NB4 (cell line): ENCODE results near the gene IGFBP2.
"Not testable (repeated sequence)": the region's sequence is repeated elsewhere in the genome, so short reads cannot be mapped to it uniquely, and the experiment has no call there.

Experiments
- DNase-seq: peaks from one replicate; pipeline ENCODE4 v3.0.0; 2010; ENCODE audit warnings: low read depth
- H3K4me3 ChIP-seq: one replicate; pipeline ENCODE4 v1.5.1; 2011; ENCODE audit warnings: mild to moderate bottlenecking, low read depth, low read length, moderate library complexity
- MYC ChIP-seq: IDR thresholded peaks from 2 replicates; pipeline ENCODE4 v1.6.1; 2011; ENCODE audit warnings: low read depth, low read length
- POLR2A ChIP-seq: IDR thresholded peaks from 2 replicates; pipeline ENCODE4 v1.6.1; 2011; ENCODE audit warnings: mild to moderate bottlenecking; ENCODE audit not compliant: insufficient read length; ENCODE audit errors: extremely low read depth
- TF ChIP-seq, protein P1 (sequence below): IDR thresholded peaks from 2 replicates; pipeline ENCODE4 v1.6.1; 2011; ENCODE audit warnings: low read depth, low read length
- TF ChIP-seq, protein P2 (sequence below): IDR thresholded peaks from one replicate; pipeline ENCODE4 v1.5.1; 2012; ENCODE audit warnings: low read depth, low read length

The IGFBP2 gene

DNA sequence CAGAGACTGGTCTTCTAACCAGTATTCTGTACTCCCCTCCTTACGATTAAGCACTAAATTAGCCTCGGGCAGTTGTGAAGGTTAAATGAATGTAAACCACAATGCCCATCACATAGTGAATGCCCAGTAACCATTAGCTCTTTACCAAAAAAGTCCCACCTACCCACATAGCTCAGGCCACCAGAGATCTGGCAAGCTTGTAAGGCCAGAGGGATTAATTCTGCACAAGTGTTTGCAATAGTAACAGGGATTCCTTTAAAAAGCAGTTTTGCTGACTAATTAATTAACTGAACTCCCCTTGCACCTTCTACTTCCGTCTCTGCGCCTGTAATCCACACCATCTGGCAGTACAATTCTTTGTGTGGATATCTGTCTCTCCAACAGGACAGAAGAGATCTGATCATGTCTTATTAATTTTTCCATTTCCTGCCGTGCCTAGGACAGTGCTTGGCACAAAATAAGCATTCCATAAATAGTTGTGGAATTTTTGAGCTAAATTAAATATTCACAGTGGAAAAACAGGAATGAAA is 36.2 kb upstream of the IGFBP2 start:
- TF ChIP-seq, protein P1, sequence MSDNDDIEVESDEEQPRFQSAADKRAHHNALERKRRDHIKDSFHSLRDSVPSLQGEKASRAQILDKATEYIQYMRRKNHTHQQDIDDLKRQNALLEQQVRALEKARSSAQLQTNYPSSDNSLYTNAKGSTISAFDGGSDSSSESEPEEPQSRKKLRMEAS, result no peak
- TF ChIP-seq, protein P2, sequence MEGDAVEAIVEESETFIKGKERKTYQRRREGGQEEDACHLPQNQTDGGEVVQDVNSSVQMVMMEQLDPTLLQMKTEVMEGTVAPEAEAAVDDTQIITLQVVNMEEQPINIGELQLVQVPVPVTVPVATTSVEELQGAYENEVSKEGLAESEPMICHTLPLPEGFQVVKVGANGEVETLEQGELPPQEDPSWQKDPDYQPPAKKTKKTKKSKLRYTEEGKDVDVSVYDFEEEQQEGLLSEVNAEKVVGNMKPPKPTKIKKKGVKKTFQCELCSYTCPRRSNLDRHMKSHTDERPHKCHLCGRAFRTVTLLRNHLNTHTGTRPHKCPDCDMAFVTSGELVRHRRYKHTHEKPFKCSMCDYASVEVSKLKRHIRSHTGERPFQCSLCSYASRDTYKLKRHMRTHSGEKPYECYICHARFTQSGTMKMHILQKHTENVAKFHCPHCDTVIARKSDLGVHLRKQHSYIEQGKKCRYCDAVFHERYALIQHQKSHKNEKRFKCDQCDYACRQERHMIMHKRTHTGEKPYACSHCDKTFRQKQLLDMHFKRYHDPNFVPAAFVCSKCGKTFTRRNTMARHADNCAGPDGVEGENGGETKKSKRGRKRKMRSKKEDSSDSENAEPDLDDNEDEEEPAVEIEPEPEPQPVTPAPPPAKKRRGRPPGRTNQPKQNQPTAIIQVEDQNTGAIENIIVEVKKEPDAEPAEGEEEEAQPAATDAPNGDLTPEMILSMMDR, result no peak
- TF ChIP-seq MYC (no peak; the same call in 1 of the 2 replicates), POLR2A (no peak)
- peak; percentile 84 for DNase-seq
- no peak overlapping the region for H3K4me3 ChIP-seq

DNA sequence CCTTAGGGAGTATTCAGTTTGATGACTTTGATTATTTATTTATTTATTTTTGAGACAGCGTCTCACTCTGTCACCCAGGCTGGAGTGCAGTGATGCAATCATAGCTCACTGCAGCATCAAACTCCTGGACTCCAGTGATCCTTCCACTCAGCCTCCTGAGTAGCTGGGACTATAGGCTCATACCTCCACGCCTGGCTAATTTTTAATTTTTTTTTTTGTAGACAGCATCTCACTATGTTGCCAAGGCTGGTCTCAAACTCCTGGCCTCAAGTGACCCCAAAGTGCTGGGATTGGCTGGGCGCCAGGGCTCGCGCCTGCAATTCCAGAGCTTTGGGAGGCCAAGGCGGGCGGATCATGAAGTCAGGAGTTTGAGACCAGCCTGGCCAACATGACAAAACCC is 35.4 kb upstream of the IGFBP2 start:
- DNase-seq, H3K4me3 ChIP-seq: not testable (repeated sequence)

DNA sequence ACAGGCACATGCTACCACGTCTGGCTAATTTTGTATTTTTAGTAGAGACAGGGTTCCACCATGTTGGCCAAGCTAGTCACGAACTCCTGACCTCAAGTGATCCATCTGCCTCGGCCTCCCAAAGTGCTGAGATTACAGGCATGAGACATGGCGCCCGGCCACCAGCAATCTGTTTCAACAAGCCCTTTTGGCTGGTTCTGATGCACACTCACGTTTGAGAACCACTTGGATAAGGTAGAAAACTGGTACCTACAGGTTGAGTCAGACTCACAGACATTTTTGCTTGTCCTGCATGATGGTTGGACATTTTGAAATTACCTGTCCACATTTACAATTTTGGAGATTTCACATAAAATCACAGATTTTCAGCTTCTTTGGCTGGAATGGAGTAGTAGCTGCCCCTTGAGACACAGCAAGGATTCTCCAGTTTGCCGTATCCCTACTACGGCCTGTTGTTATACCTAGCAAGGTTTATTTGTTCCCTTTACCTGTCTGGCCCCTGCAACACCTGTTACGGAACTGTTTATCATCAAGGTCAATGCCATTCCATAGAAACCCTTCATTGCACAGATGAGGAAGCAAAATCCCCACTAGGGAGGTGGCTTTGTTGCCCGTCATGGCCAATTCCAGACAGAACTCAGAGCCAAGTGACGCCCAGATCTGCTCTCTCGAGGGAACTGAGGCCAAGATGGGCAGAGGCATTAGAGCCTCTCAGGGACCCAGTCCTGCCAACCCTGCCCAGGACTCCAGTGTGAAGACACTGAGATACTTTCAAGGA is 31.4 kb upstream of the IGFBP2 start:
- no peak for DNase-seq
- TF ChIP-seq POLR2A (no peak), MYC (no peak)
- TF ChIP-seq, protein P2, result no peak
- TF ChIP-seq, protein P1, result no peak
- H3K4me3 ChIP-seq, result no peak overlapping the region

DNA sequence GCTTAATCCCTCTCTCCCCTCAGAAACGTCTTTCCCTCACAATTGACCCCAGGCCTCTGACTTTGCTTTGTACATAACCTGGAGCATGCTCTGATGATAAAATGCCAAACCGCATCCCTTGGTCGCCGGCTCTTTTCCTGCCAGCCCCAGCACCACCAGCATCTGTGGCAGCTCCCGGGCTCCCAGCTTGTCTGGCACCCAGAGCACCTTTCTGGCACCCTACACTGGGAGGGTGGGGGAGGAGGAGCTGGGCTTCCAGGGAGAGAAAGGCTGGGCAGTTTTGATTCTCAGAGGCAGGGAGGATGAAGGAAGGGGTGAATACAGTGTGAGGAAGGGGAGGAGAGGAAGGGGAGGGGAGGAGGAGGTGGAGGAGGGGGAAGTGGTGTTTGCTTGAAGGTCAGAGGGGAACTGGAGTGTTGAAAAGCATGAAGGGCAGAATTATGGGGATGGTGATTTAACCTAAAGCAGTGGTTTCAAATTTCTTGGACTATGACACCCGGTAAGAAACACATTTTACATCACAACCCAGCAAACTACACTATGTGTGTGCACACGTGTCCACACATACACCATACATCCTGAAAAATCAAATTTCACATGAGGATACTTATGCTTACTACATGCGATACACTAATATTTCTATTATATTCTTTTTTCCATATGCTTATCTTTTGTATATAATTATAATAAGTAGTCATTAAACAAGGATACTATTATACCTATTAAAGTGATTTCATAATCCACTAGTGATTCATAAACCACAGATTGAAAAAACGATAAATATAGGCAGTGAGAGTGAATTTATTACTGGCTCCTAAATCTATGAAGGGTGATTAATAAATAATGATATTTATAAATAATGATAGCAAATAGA is 30.0 kb upstream of the IGFBP2 start:
- TF ChIP-seq MYC (no peak), POLR2A (no peak)
- TF ChIP-seq, protein P2, result no peak
- TF ChIP-seq, protein P1, result peak; percentile 25; the same call in 1 of the 2 replicates
- peak; percentile 63 for DNase-seq
- no peak overlapping the region for H3K4me3 ChIP-seq

DNA sequence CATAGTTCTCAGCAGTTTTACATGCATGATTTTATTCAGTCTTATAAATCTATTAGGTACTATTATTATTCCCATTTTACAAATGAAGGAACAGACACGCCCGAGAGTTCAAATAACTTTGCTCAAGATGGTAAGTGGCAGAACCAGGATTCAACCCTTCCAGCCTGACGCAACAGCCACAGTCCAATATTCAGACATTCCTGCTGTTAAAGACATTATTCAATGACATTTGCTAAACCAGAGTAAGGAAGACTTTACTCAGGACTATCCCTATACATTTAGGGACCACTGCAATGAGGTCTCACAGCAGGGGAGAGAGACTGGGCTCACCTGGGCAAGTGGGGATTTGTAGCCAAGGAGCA is 29.4 kb upstream of the IGFBP2 start:
- TF ChIP-seq, protein P1, result no peak
- TF ChIP-seq MYC, result no peak
- TF ChIP-seq, protein P2, result no peak
- no peak for TF ChIP-seq POLR2A
- no peak overlapping the region for H3K4me3 ChIP-seq
- DNase-seq, result no peak

DNA sequence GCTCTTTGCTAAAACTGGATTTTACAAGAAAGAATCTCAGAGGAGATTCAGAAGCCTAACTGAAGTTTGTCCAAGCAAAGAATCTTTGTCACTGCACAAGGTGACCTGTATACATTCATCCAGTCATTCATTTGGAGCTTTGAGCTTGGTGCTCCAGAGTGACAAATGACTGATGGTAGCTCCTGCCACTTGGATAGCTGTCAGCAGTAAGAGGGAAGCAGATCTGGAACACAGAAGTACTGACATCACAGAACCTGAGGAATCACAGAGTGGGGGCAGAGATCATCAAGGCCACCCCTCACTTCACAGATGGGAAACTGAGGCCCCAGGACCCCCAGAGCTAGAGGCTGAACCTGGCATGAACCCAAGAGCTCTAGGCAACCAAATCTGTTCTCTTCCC is 28.8 kb upstream of the IGFBP2 start:
- DNase-seq, result no peak
- no peak overlapping the region for H3K4me3 ChIP-seq

More for the DNA sequence above, 28.8 kb upstream of the IGFBP2 start:
- TF ChIP-seq, protein P2, result no peak
- TF ChIP-seq, protein P1, result no peak
- no peak for TF ChIP-seq POLR2A
- no peak for TF ChIP-seq MYC
